ENCODE results near the gene ZNF485. TPM values are rescaled to one million over a fixed set of nuclear protein-coding genes. Genes with fewer than 3 reads are reported as not detected.
"Not testable (repeated sequence)": the region's sequence is repeated elsewhere in the genome, so short reads cannot be mapped to it uniquely, and the experiment has no call there.

The ZNF485 gene
- total and polyA plus RNA-seq, 7 donors, result 3.1 to 8.2 (median 4.0) TPM

- no peaks in the 10 kb centered on the region for H3K9me3 ChIP-seq
- H3K27ac ChIP-seq, result no peak overlapping the region
- ATAC-seq, result no peak
- DNase-seq, result no peak
- intact Hi-C loops (cut with DNase I), result loop anchor here in 1 of 2 donors (10.0 kb wide), 1 partner anchor 68 kb away; the partner anchor contains the start of gene ZNF32
- H3K4me3 ChIP-seq, result no peak overlapping the region
- WGBS, 3 donors, result 77 to 96% (median 90%) methylated on average over 5 of the region's 5 CpGs
- H3K36me3 ChIP-seq (ENCODE audit: insufficient read depth in 1 of 2, low read depth in 1 of 2), result no peaks in the 10 kb centered on the region
- no peak for TF ChIP-seq CTCF (IDR thresholded peaks at IDR 0.05)
- no peaks in the 10 kb centered on the region for H3K4me1 ChIP-seq
- H3K27me3 ChIP-seq (ENCODE audit: insufficient read depth in 3 of 3, low read length in 2 of 3), result no peaks in the 10 kb centered on the region
Measured at GRCh38 chr10:43576580-43576979, 29.7 kb upstream of the ZNF485 start.

GRCh38 chr10:43584051-43584450 is 22.2 kb upstream of the ZNF485 start:
- no peak for DNase-seq
- no peaks in the 10 kb centered on the region for H3K27me3 ChIP-seq (ENCODE audit: insufficient read depth in 3 of 3, low read length in 2 of 3)
- TF ChIP-seq CTCF (IDR thresholded peaks at IDR 0.05), result no peak
- no peak overlapping the region for H3K27ac ChIP-seq
- no peak for ATAC-seq
- 71 to 90% (median 81%) methylated on average over 4 of the region's 4 CpGs for WGBS, 3 donors
- H3K9me3 ChIP-seq, result no peaks in the 10 kb centered on the region
- no peaks in the 10 kb centered on the region for H3K4me1 ChIP-seq
- intact Hi-C loops (cut with DNase I), result no loop called here
- H3K4me3 ChIP-seq, result no peak overlapping the region
- no peaks in the 10 kb centered on the region for H3K36me3 ChIP-seq (ENCODE audit: insufficient read depth in 1 of 2, low read depth in 1 of 2)

GRCh38 chr10:43585046-43585445 is 21.2 kb upstream of the ZNF485 start:
- Histone ChIP-seq H3K36me3 (ENCODE audit: insufficient read depth in 1 of 2, low read depth in 1 of 2) (no peaks in the 10 kb centered on the region), H3K4me3 (no peak overlapping the region), H3K9me3 (no peaks in the 10 kb centered on the region), H3K27me3 (ENCODE audit: insufficient read depth in 3 of 3, low read length in 2 of 3) (no peaks in the 10 kb centered on the region), H3K27ac (no peak overlapping the region), H3K4me1 (no peaks in the 10 kb centered on the region)
- WGBS, 3 donors, result 82 to 88% (median 85%) methylated on average over 5 of the region's 5 CpGs
- no peak for TF ChIP-seq CTCF (IDR thresholded peaks at IDR 0.05)
- ATAC-seq (no peak), DNase-seq (no peak)
- intact Hi-C loops (cut with DNase I), result no loop called here

DNA sequence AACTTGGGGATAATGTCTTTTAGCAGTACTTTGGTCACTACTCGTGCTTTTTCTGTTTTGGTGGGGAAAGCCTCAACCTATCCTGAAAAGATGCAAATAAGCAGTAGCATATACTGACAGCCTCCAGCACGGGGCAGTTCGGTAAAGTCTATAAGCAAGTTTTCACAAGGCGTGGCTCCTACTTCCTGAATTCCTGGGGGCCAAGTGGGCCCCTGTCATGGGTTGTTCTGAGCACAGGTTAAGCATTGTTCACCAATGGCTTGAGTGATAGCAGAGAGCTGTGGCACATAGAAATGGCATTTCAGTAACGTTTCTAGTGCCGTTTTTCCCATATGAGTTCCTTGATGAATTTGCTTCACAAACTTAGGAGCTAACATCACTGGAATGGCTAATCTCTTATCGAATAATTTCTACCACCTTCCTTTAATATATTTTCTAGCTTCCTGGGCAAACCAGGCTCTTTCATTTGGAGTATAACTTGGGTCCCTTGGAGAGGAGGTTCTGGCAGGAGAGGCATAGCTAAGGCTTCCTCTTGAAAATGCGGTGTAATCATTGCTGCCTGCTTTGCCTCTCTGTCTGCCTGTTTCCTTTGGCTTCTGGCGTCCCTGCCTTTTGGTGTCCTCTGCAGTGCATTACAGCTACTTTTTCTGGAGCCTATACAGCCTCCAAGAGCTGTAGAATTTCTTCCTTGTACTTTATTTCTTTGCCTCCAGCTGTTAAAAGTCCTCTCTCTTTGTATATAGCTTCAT is 20.1 kb upstream of the ZNF485 start:
- DNase-seq, result no peak
- WGBS, 3 donors, result 77 to 80% (median 77%) methylated on average over 9 of the region's 9 CpGs
- TF ChIP-seq CTCF (IDR thresholded peaks at IDR 0.05), result no peak
- Histone ChIP-seq H3K27me3 (ENCODE audit: insufficient read depth in 3 of 3, low read length in 2 of 3) (no peaks in the 10 kb centered on the region), H3K4me3 (no peak overlapping the region), H3K36me3 (ENCODE audit: insufficient read depth in 1 of 2, low read depth in 1 of 2) (no peaks in the 10 kb centered on the region), H3K9me3 (no peaks in the 10 kb centered on the region), H3K4me1 (no peaks in the 10 kb centered on the region), H3K27ac (no peak overlapping the region)
- intact Hi-C loops (cut with DNase I), result no loop called here
- no peak for ATAC-seq

GRCh38 chr10:43586730-43587115 is 19.5 kb upstream of the ZNF485 start:
- 64 to 75% (median 65%) methylated on average over 3 of the region's 3 CpGs for WGBS, 3 donors
- H3K4me3 ChIP-seq; H3K27ac ChIP-seq; intact Hi-C loops (cut with DNase I); ATAC-seq; H3K36me3 ChIP-seq (ENCODE audit: insufficient read depth in 1 of 2, low read depth in 1 of 2); H3K9me3 ChIP-seq; H3K4me1 ChIP-seq; DNase-seq; H3K27me3 ChIP-seq (ENCODE audit: insufficient read depth in 3 of 3, low read length in 2 of 3): not testable (repeated sequence)

Measured in psoas muscle (tissue), 8 donors.